GM12872 (cell line): ENCODE measurements around the gene PPP2CA.

Experiments used
- CTCF ChIP-seq: IDR thresholded peaks from 3 replicates; pipeline ENCODE4 v1.5.1; 2011; ENCODE audit warnings: low read depth, mild to moderate bottlenecking, low read length, moderate library complexity; ENCODE audit not compliant: insufficient read depth

The PPP2CA gene

GRCh38 chr5:134215757-134216156 is 10.1 kb downstream of the PPP2CA start:
- no peak for TF ChIP-seq CTCF

- no peak for TF ChIP-seq CTCF
These were observed 16.2 kb downstream of the PPP2CA start for GRCh38 chr5:134209477-134210245.

- TF ChIP-seq CTCF = no peak
These were observed 18.2 kb downstream of the PPP2CA start for GRCh38 chr5:134207696-134208095.

GRCh38 chr5:134206627-134207160 is 19.2 kb downstream of the PPP2CA start:
- no peak for TF ChIP-seq CTCF

- no peak for TF ChIP-seq CTCF
These were observed 21.3 kb downstream of the PPP2CA start for GRCh38 chr5:134204575-134204974.

GRCh38 chr5:134203630-134204029 is 22.2 kb downstream of the PPP2CA start:
- no peak for TF ChIP-seq CTCF

- no peak for TF ChIP-seq CTCF
These were observed 30.2 kb downstream of the PPP2CA start for GRCh38 chr5:134195666-134196065.
